ENCODE results near the gene TIMM8A. TPM values are rescaled to one million over a fixed set of nuclear protein-coding genes. Genes with fewer than 3 reads are reported as not detected.
"Not testable (repeated sequence)": the region's sequence is repeated elsewhere in the genome, so short reads cannot be mapped to it uniquely, and the experiment has no call there.

Gene TIMM8A
- polyA plus RNA-seq, 1 of the 3 experiments (the other 2 are of a cell fraction): 14.2 TPM

GRCh38 chrX:101326600-101326999 is 21.9 kb downstream of the TIMM8A start:
- H3K27ac ChIP-seq (ENCODE audit: low read depth in 2 of 2, low read length in 1 of 2); H3K36me3 ChIP-seq (replicated peaks in 1 of 2; ENCODE audit: control insufficient read depth in 1 of 2, insufficient read depth in 2 of 2, low read length in 1 of 2); H3K4me1 ChIP-seq (ENCODE audit: control insufficient read depth in 1 of 2, insufficient read depth in 2 of 2, low read depth in 1 of 2, low read length in 1 of 2); H3K79me2 ChIP-seq (ENCODE audit: insufficient read depth); H3K27me3 ChIP-seq (ENCODE audit: insufficient read depth); H3K4me2 ChIP-seq; H4K20me1 ChIP-seq (ENCODE audit: insufficient read depth); H2AFZ ChIP-seq (ENCODE audit: low read depth); H3K9ac ChIP-seq; POLR2A ChIA-PET; H3K4me3 ChIP-seq (ENCODE audit: low read depth in 2 of 2, low read length in 1 of 2); H3K9me3 ChIP-seq; H3K9me2 ChIP-seq; DNase-seq; H3F3A ChIP-seq (replicated peaks; ENCODE audit: insufficient read depth): not testable (repeated sequence)
- 40% methylated on average over 1 of the region's 3 CpGs for WGBS (ENCODE audit: low lambda C conversion rate)
- CTCF ChIA-PET: interaction anchor here (0.8 kb wide), 1 partner anchor 64 kb away, joined by 3 read pairs; the partner anchor contains the start of gene RPL36A

- H3K4me3 ChIP-seq (ENCODE audit: low read depth in 2 of 2, low read length in 1 of 2): no peak overlapping the region
- TF ChIP-seq GATA2 (CRISPR knock-in tag; IDR thresholded peaks at IDR 0.05): no peak
- TF ChIP-seq FOXJ3 (CRISPR knock-in tag; IDR thresholded peaks at IDR 0.05): no peak
- no peak for TF ChIP-seq FOSL2 (IDR thresholded peaks at IDR 0.05; ENCODE audit: borderline replicate concordance, low read depth)
- H3K4me1 ChIP-seq (ENCODE audit: control insufficient read depth in 1 of 2, insufficient read depth in 2 of 2, low read depth in 1 of 2, low read length in 1 of 2): no peaks in the 10 kb centered on the region
- H3K4me2 ChIP-seq: no peak overlapping the region
- H3K79me2 ChIP-seq (ENCODE audit: insufficient read depth): no peaks in the 10 kb centered on the region
- no peaks in the 10 kb centered on the region for H4K20me1 ChIP-seq (ENCODE audit: insufficient read depth)
- H3K27ac ChIP-seq (ENCODE audit: low read depth in 2 of 2, low read length in 1 of 2): no peak overlapping the region
- H3F3A ChIP-seq (replicated peaks; ENCODE audit: insufficient read depth): no peaks in the 10 kb centered on the region
- CTCF ChIA-PET: no interaction called here
- H3K9ac ChIP-seq: no peak overlapping the region
- H3K9me2 ChIP-seq: no peaks in the 10 kb centered on the region
- H2AFZ ChIP-seq (ENCODE audit: low read depth): no peak overlapping the region
- DNase-seq: no peak
- 52% methylated on average over 1 of the region's 1 CpG for WGBS (ENCODE audit: low lambda C conversion rate)
- POLR2A ChIA-PET: no interaction called here
- 0 out of 2 replicates have a peak, but pooled peaks cover 4% of the 10 kb centered on the region for H3K27me3 ChIP-seq (ENCODE audit: insufficient read depth)
- peaks cover 0 to 3% of the 10 kb centered on the region in 2 experiments for H3K36me3 ChIP-seq (replicated peaks in 1 of 2; ENCODE audit: control insufficient read depth in 1 of 2, insufficient read depth in 2 of 2, low read length in 1 of 2)
- H3K9me3 ChIP-seq: no peaks in the 10 kb centered on the region
Measured at GRCh38 chrX:101303790-101304189, 44.8 kb downstream of the TIMM8A start.

Small RNA genes lying within 50 kb of the gene (small RNA-seq; reads per million reads assigned to genes)
- 0 reads per million in 7 experiments for gene RNU6-934P

Other genes starting within 250 kb of the TIMM8A start
- 0.16 and 0.21 TPM in 2 replicates for gene DRP2, start 129.0 kb downstream of the TIMM8A start, polyA plus RNA-seq (2012; rRNA removed)
- 0.38 and 0.39 TPM in 2 replicates for gene TAF7L, start 57.4 kb downstream of the TIMM8A start, polyA plus RNA-seq (2012; rRNA removed)
- not detected in 2 replicates for gene BTK, start 37.4 kb upstream of the TIMM8A start, polyA plus RNA-seq (2012; rRNA removed)
- gene RPL36A, start 42.3 kb upstream of the TIMM8A start, polyA plus RNA-seq (2012; rRNA removed): 3,417 and 5,140 TPM in 2 replicates
- gene GLA, start 59.2 kb upstream of the TIMM8A start, polyA plus RNA-seq (2012; rRNA removed): 20.4 and 29.5 TPM in 2 replicates
- gene HNRNPH2, start 59.5 kb upstream of the TIMM8A start, polyA plus RNA-seq (2012; rRNA removed): 32.5 and 44.9 TPM in 2 replicates
- 3.7 and 3.8 TPM in 2 replicates for gene ARMCX4, start 136.7 kb upstream of the TIMM8A start, polyA plus RNA-seq (2012; rRNA removed)
- 9.2 and 9.7 TPM in 2 replicates for gene ARMCX1, start 201.8 kb upstream of the TIMM8A start, polyA plus RNA-seq (2012; rRNA removed)

Measured in SK-N-SH (cell line).